ENCODE measurements around the gene SLC2A8. TPM values are rescaled to one million over a fixed set of nuclear protein-coding genes. Genes with fewer than 3 reads are reported as not detected.
A peak's percentile ranks its signal among the peaks of the same experiment; 100 is the strongest.

The SLC2A8 gene
- total RNA-seq, 1 donor from 2014 or later = 14.1 TPM

DNA sequence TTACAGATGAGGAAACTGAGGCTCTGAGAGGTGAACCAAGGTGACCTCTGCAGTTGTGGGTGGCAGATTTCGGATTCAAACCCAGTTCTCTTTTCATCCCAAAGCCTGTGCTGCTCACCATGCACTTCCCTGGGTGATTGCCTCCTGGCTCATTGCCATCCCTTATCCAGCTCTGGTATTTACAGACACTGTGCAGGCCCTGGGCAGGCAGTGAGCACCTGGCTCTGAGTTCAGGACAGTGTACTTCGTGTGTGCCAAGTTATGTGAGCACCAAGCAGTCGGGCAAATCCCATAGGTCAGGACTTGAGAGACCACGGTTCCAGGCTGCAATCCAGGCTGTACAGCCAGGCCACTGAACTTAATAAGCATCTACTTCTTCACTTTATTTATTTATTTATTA lies 55.7 kb downstream of the SLC2A8 start:
- H3K4me1 Mint-ChIP-seq (ENCODE audit: low read depth) = peaks cover 41% of the 10 kb centered on the region
- TF ChIP-seq, protein P1, sequence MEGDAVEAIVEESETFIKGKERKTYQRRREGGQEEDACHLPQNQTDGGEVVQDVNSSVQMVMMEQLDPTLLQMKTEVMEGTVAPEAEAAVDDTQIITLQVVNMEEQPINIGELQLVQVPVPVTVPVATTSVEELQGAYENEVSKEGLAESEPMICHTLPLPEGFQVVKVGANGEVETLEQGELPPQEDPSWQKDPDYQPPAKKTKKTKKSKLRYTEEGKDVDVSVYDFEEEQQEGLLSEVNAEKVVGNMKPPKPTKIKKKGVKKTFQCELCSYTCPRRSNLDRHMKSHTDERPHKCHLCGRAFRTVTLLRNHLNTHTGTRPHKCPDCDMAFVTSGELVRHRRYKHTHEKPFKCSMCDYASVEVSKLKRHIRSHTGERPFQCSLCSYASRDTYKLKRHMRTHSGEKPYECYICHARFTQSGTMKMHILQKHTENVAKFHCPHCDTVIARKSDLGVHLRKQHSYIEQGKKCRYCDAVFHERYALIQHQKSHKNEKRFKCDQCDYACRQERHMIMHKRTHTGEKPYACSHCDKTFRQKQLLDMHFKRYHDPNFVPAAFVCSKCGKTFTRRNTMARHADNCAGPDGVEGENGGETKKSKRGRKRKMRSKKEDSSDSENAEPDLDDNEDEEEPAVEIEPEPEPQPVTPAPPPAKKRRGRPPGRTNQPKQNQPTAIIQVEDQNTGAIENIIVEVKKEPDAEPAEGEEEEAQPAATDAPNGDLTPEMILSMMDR (IDR thresholded peaks at IDR 0.05) = no peak
- peaks cover 33% of the 10 kb centered on the region for H3K36me3 Mint-ChIP-seq (ENCODE audit: low read depth)
- no peaks in the 10 kb centered on the region for H3K9me3 Mint-ChIP-seq (ENCODE audit: low read depth)
- no peak for DNase-seq (ENCODE audit: low spot score)
- H3K27ac Mint-ChIP-seq (ENCODE audit: unreplicated experiment) = no peak overlapping the region
- H3K4me3 Mint-ChIP-seq (ENCODE audit: unreplicated experiment) = peak overlapping the region; percentile 93
- no peaks in the 10 kb centered on the region for H3K27me3 Mint-ChIP-seq (ENCODE audit: low read depth)

DNA sequence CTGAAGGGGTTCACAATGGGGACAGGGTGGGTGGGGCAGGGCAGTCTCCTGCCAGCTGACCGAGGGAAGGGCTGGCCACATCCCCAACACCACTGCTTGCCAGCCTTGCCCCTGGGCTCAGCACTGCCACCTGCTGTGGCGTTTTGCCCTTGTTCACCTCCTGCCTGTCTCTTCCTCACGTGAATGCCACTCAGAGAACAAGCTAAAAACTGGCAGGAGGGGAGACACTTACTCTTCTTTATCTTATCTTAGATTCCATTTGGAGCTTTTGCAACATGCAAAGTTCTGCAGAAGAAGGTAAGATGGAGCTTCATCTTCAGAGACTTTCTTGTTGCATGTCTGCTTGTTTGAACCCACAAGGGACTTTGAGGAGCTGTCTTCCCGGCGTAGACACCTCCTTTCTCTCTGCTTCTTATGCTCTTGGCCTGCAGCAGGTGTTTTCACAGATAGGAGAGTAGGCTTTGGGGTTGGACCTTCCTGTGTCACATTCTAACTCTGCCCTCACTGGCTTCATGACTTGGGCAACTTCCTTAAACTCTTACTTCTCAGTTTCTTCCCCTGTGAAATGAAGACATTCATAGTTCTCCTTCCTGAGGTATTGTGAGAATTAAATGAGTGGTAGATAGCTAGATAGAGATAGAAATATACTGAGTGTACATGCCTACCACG lies 58.5 kb downstream of the SLC2A8 start:
- TF ChIP-seq, protein P1 (IDR thresholded peaks at IDR 0.05) = peak; percentile 53
- Mint-ChIP-seq H3K27ac (ENCODE audit: unreplicated experiment) (no peak overlapping the region), H3K4me3 (ENCODE audit: unreplicated experiment) (no peak overlapping the region), H3K4me1 (ENCODE audit: low read depth) (peaks cover 14% of the 10 kb centered on the region), H3K36me3 (ENCODE audit: low read depth) (peaks cover 13% of the 10 kb centered on the region), H3K9me3 (ENCODE audit: low read depth) (no peaks in the 10 kb centered on the region), H3K27me3 (ENCODE audit: low read depth) (no peaks in the 10 kb centered on the region)
- DNase-seq (ENCODE audit: low spot score) = no peak

DNA sequence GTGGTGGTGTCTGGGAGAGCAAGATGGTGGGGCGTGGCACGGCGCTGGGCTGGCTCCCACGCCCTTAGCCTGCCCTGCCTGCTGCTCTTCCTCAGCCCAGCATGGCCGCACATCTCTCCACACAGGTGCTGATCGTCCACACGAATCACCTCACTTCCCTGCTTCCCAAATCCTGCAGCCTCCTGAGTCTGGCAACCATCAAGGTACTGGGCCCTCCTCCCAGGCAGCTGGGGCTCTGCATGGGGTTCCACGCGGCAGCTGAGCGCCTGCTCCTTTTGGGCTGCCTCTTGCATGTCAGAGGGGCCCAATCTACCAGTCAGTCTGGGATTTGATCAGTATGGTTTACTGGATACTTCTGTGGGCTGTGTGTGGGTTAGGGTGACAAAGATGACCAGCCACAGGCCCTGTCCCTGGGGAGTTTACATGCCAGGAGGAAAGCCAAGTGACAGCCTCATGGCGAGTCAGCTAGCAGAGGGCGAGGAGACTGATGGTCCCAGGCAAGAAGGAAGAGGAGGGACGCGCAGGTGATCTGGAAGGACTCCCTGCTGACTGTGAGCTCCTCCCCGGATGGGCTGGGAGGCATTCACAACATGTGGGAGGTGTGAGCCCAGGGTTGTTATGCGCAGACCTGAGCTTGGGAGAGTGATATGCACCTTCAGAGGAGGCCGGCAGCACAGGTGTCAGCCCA lies 60.4 kb downstream of the SLC2A8 start:
- peaks cover 5% of the 10 kb centered on the region for H3K4me1 Mint-ChIP-seq (ENCODE audit: low read depth)
- H3K27ac Mint-ChIP-seq (ENCODE audit: unreplicated experiment) = no peak overlapping the region
- DNase-seq (ENCODE audit: low spot score) = no peak

More for the DNA sequence above, 60.4 kb downstream of the SLC2A8 start:
- TF ChIP-seq, protein P1 (IDR thresholded peaks at IDR 0.05) = no peak
- H3K9me3 Mint-ChIP-seq (ENCODE audit: low read depth) = no peaks in the 10 kb centered on the region
- H3K4me3 Mint-ChIP-seq (ENCODE audit: unreplicated experiment) = no peak overlapping the region
- H3K27me3 Mint-ChIP-seq (ENCODE audit: low read depth) = no peaks in the 10 kb centered on the region
- H3K36me3 Mint-ChIP-seq (ENCODE audit: low read depth) = peaks cover 20% of the 10 kb centered on the region

Other genes with a start within 250 kb of the SLC2A8 start
- gene GARNL3, start 132.4 kb upstream of the SLC2A8 start, total RNA-seq = 8.9 to 10.0 TPM (median 8.9 TPM) in 3 replicates
- 7.9 to 9.0 TPM (median 8.3 TPM) in 3 replicates for gene ZNF79, start 27.2 kb downstream of the SLC2A8 start, total RNA-seq
- gene RPL12, start 54.2 kb downstream of the SLC2A8 start, total RNA-seq = 834 to 848 TPM (median 848 TPM) in 3 replicates
- gene LRSAM1, start 54.3 kb downstream of the SLC2A8 start, total RNA-seq = 25.6 to 29.3 TPM (median 27.5 TPM) in 3 replicates
- 40.7 to 45.3 TPM (median 41.6 TPM) in 3 replicates for gene STXBP1, start 215.1 kb downstream of the SLC2A8 start, total RNA-seq